H1 (cell line): ENCODE data around the gene CAT. TPM values are rescaled to one million over a fixed set of nuclear protein-coding genes. Genes with fewer than 3 reads are reported as not detected.

Experiments
- CTCF ChIA-PET: fragments of 300-600 bp; sonication (Branson Sonifier 250); formaldehyde crosslinking; loops from one replicate; lab custom pipeline; 2021; ENCODE audit not compliant: partially characterized antibody; lab: Charles Lee
- POLR2A ChIA-PET: fragments of 300-600 bp; sonication (Branson Sonifier 250); formaldehyde crosslinking; loops from one replicate; lab custom pipeline; 2021; ENCODE audit warnings: inconsistent platforms; ENCODE audit not compliant: partially characterized antibody; lab: Charles Lee
- DNase-seq, 2 experiments: peaks; one replicate each; pipeline versions ENCODE4 v3.0.0 to v3.0.0-alpha.2; 2010 to 2022; ENCODE audit warnings: low spot score in 2 of 2, low read depth in 1 of 2, mixed read lengths in 1 of 2
- FAIRE-seq: peaks from 2 replicates; lab custom pipeline; 2011; peaks lifted over from hg19 to GRCh38; lab: Jason Lieb, UNC
- H2AFZ ChIP-seq: 2 replicates; pipeline ENCODE4 v1.8.1; 2012; ENCODE audit warnings: low read length, inconsistent platforms
- H2AK5ac ChIP-seq: 2 replicates; pipeline ENCODE4 v1.6.1; 2013; ENCODE audit warnings: low read depth, low read length
- H2BK120ac ChIP-seq: replicated peaks from 2 replicates; pipeline ENCODE3; 2013; ENCODE audit warnings: low read depth, low read length, inconsistent platforms
- H2BK12ac ChIP-seq: 2 replicates; pipeline ENCODE4 v1.6.1; 2013; ENCODE audit warnings: low read depth, low read length
- H2BK15ac ChIP-seq: 2 replicates; pipeline ENCODE4 v1.6.1; 2013; ENCODE audit warnings: low read length
- H2BK20ac ChIP-seq: 2 replicates; pipeline ENCODE4 v1.6.1; 2013; ENCODE audit warnings: low read length
- H2BK5ac ChIP-seq: 2 replicates; pipeline ENCODE4 v1.6.1; 2013; ENCODE audit warnings: low read depth, low read length
- H3K14ac ChIP-seq: 2 replicates; pipeline ENCODE4 v1.6.1; 2013; ENCODE audit warnings: inconsistent platforms; ENCODE audit not compliant: insufficient read length
- H3K18ac ChIP-seq: 2 replicates; pipeline ENCODE4 v1.6.1; 2013; ENCODE audit warnings: low read length; ENCODE audit errors: extremely low read depth
- H3K23ac ChIP-seq: 2 replicates; pipeline ENCODE4 v1.6.1; 2013; ENCODE audit warnings: inconsistent platforms; ENCODE audit not compliant: insufficient read length
- H3K23me2 ChIP-seq: 2 replicates; pipeline ENCODE4 v1.6.1; 2013; ENCODE audit warnings: low read depth, low read length
- H3K27ac ChIP-seq: 2 replicates; pipeline ENCODE4 v1.6.1; 2011; ENCODE audit warnings: low read depth, low read length, inconsistent platforms
- H3K27me3 ChIP-seq, 4 experiments: replicated peaks in 1 of 4; 1 replicate in 1 of 4; 2 replicates in 3 of 4; pipeline versions ENCODE4 v1.6.1 to v1.8.1; 2011 to 2013; ENCODE audit warnings: low read length in 3 of 4, mild to moderate bottlenecking in 3 of 4, inconsistent platforms in 2 of 4, mixed read lengths in 2 of 4, moderate library complexity in 1 of 4; ENCODE audit not compliant: control insufficient read depth in 3 of 4, insufficient read depth in 3 of 4; ENCODE audit errors: extremely low read depth in 1 of 4
- H3K36me3 ChIP-seq, 4 experiments: 2 replicates each; pipeline versions ENCODE4 v1.6.1 to v1.8.1; 2011 to 2013; ENCODE audit warnings: mild to moderate bottlenecking in 4 of 4, low read length in 3 of 4, moderate library complexity in 2 of 4, control low read depth in 1 of 4, inconsistent platforms in 1 of 4; ENCODE audit not compliant: insufficient read depth in 4 of 4, control insufficient read depth in 2 of 4
- H3K4ac ChIP-seq: replicated peaks from 2 replicates; pipeline ENCODE3; 2013; ENCODE audit warnings: low read length, low read depth, mixed read lengths, inconsistent platforms; ENCODE audit not compliant: insufficient read length
- H3K4me1 ChIP-seq, 4 experiments: replicated peaks in 1 of 4; 1 replicate in 1 of 4; 2 replicates in 3 of 4; pipeline versions ENCODE4 v1.6.1 to v1.8.1; 2011 to 2013; ENCODE audit warnings: low read length in 3 of 4, inconsistent platforms in 2 of 4, mixed read lengths in 1 of 4; ENCODE audit not compliant: insufficient read depth in 4 of 4, control insufficient read depth in 3 of 4
- H3K4me2 ChIP-seq, 2 experiments: 2 replicates each; pipeline versions ENCODE4 v1.6.1 to v1.8.1; 2011 to 2013; ENCODE audit warnings: low read depth in 2 of 2, low read length in 2 of 2, control low read depth in 1 of 2, inconsistent platforms in 1 of 2, mild to moderate bottlenecking in 1 of 2; ENCODE audit not compliant: insufficient read depth in 1 of 2
- H3K4me3 ChIP-seq, 4 experiments: fragments of 200-600, 300-600 bp in 1 of 4; sonication (generic), shearing (Covaris generic), sonication (Bioruptor Twin) in 1 of 4; 2 replicates each; pipeline versions ENCODE4 v1.5.1 to v1.8.1; 2011 to 2016; ENCODE audit warnings: low read length in 4 of 4, low read depth in 3 of 4, control low read depth in 2 of 4, inconsistent platforms in 2 of 4, mild to moderate bottlenecking in 2 of 4, mixed read lengths in 1 of 4, moderate library complexity in 1 of 4; ENCODE audit not compliant: insufficient read depth in 2 of 4; ENCODE audit errors: extremely low read depth in 1 of 4
- H3K56ac ChIP-seq: replicated peaks from 2 replicates; pipeline ENCODE3; 2013; ENCODE audit warnings: low read depth, mild to moderate bottlenecking, mixed read lengths, low read length, inconsistent platforms; ENCODE audit not compliant: insufficient read length
- H3K79me1 ChIP-seq: 2 replicates; pipeline ENCODE4 v1.6.1; 2013; ENCODE audit warnings: low read depth, low read length, control low read depth
- H3K79me2 ChIP-seq, 2 experiments: 2 replicates each; pipeline versions ENCODE4 v1.6.1 to v1.8.1; 2012 to 2013; ENCODE audit warnings: low read length in 2 of 2, mild to moderate bottlenecking in 2 of 2, inconsistent platforms in 1 of 2; ENCODE audit not compliant: insufficient read depth in 2 of 2, control insufficient read depth in 1 of 2
- H3K9ac ChIP-seq, 4 experiments: replicated peaks in 1 of 4; 1 replicate in 1 of 4; 2 replicates in 3 of 4; pipeline versions ENCODE4 v1.6.1 to v1.8.1; 2011 to 2013; ENCODE audit warnings: low read depth in 3 of 4, low read length in 3 of 4, control low read depth in 2 of 4, mild to moderate bottlenecking in 2 of 4, moderate library complexity in 2 of 4, inconsistent platforms in 1 of 4; ENCODE audit errors: extremely low read depth in 1 of 4
- H3K9me3 ChIP-seq, 2 experiments: 2 replicates each; pipeline versions ENCODE4 v1.6.1 to v1.8.1; 2012 to 2013; ENCODE audit warnings: mild to moderate bottlenecking in 2 of 2, moderate library complexity in 2 of 2, control low read depth in 1 of 2, inconsistent platforms in 1 of 2, low read depth in 1 of 2, low read length in 1 of 2, mixed read lengths in 1 of 2; ENCODE audit not compliant: insufficient read depth in 2 of 2
- H4K20me1 ChIP-seq, 2 experiments: replicated peaks in 1 of 2; 2 replicates each; pipeline versions ENCODE3 to v1.8.1; 2011 to 2013; ENCODE audit warnings: inconsistent platforms in 2 of 2, low read length in 2 of 2, mild to moderate bottlenecking in 1 of 2; ENCODE audit not compliant: insufficient read depth in 2 of 2, control insufficient read depth in 1 of 2
- H4K5ac ChIP-seq: 2 replicates; pipeline ENCODE4 v1.6.1; 2013; ENCODE audit warnings: low read length, low read depth, mixed read lengths, inconsistent platforms; ENCODE audit not compliant: insufficient read length
- H4K8ac ChIP-seq: 2 replicates; pipeline ENCODE4 v1.8.0; 2013; ENCODE audit warnings: mild to moderate bottlenecking, moderate library complexity, low read length, inconsistent platforms; ENCODE audit not compliant: insufficient read depth; ENCODE audit errors: extremely low read depth
- H4K91ac ChIP-seq: replicated peaks from 2 replicates; pipeline ENCODE3; 2013; ENCODE audit warnings: low read length, mixed read lengths, inconsistent platforms; ENCODE audit not compliant: insufficient read length
- ASH2L ChIP-seq: fragments of 200-600, 300-600 bp; sonication (generic); IDR thresholded peaks from one replicate; pipeline ENCODE4 v1.7.1; 2017; ENCODE audit warnings: low read length
- CBX8 ChIP-seq: fragments of 300-800, 300-1000 bp; sonication (generic); IDR thresholded peaks from 2 replicates; pipeline ENCODE4 v1.7.1; 2016; ENCODE audit warnings: low read depth, low read length, borderline replicate concordance
- GABPA ChIP-seq: IDR thresholded peaks from 2 replicates; pipeline ENCODE4 v1.6.1; 2011; ENCODE audit warnings: mild to moderate bottlenecking, low read length, moderate library complexity, borderline replicate concordance; ENCODE audit not compliant: insufficient read depth
- SUZ12 ChIP-seq: fragments of 200-600 bp; sonication (generic); IDR thresholded peaks from 2 replicates; pipeline ENCODE4 v1.6.1; 2012; ENCODE audit warnings: mild to moderate bottlenecking, inconsistent platforms, low read length, moderate library complexity, mixed read lengths
- TAF7 ChIP-seq: optimal IDR thresholded peaks from 2 replicates; pipeline ENCODE3; 2011; ENCODE audit warnings: low read depth, mild to moderate bottlenecking, inconsistent platforms, low read length, moderate library complexity, borderline replicate concordance
- TEAD4 ChIP-seq: IDR thresholded peaks from 2 replicates; pipeline ENCODE4 v1.6.1; 2012; ENCODE audit warnings: low read depth, low read length, inconsistent platforms, mixed read lengths
- WGBS, 2 experiments: shearing (Covaris generic) in 1 of 2; methylation state at CpG; one replicate each; pipeline versions ENCODE4 v1.1.6 to v1.1.7; 2013 to 2015; ENCODE audit warnings: low lambda C conversion rate in 2 of 2, mixed read lengths in 2 of 2, inconsistent platforms in 1 of 2, low coverage in 1 of 2, missing lambda C conversion rate in 1 of 2; ENCODE audit not compliant: insufficient replicate concordance in 2 of 2, insufficient coverage in 1 of 2, insufficient read length in 1 of 2; ENCODE audit errors: extremely low coverage in 1 of 2, missing lambda C conversion rate in 1 of 2; 5-methylcytosine and 5-hydroxymethylcytosine counted together
- polyA plus RNA-seq, 7 experiments: library from polyadenylated mRNA; depleted of rRNA in 3 of 7; stranded (reverse) in 5 of 7; unstranded in 2 of 7; fragments of >200 nt in 5 of 7; fragments of 200-250 nt in 2 of 7; gene quantifications; 1 replicate in 5 of 7; 2 replicates in 1 of 7; 4 replicates in 1 of 7; pipeline versions ENCODE4 v1.2.1 to v1.2.3, GENCODE V29; 2011 to 2013; ENCODE audit warnings: missing spikeins in 2 of 7, mixed read lengths in 2 of 7
- total RNA-seq: library from RNA; stranded (reverse); fragmentation: NEBNext Ultra II Directional; extraction: Animal tissue kit (Norgen Biotek cat#: 25700); gene quantifications from 2 replicates; pipeline ENCODE4 v1.2.1, GENCODE V29; 2021
- TF ChIP-seq, protein P1 (sequence below): IDR thresholded peaks from 2 replicates; pipeline ENCODE4 v1.6.1; 2012; ENCODE audit warnings: inconsistent platforms

CAT gene
- total and polyA plus RNA-seq, 2 of the 8 experiments (the other 6 are each of a cell fraction or from before 2014, with no cell fraction given) = 9.6 to 15.0 TPM

- Histone ChIP-seq H2BK15ac (no peak overlapping the region), H3K4me3 (no peak overlapping the region), H3K18ac (no peak overlapping the region), H2AFZ (no peak overlapping the region), H2BK12ac (no peak overlapping the region), H4K8ac (no peak overlapping the region), H4K20me1 (no peaks in the 10 kb centered on the region), H3K79me1 (no peaks in the 10 kb centered on the region), H3K27ac (no peak overlapping the region), H3K4ac (no peak overlapping the region), H2BK20ac (no peak overlapping the region), H4K5ac (no peak overlapping the region), H4K91ac (no peak overlapping the region), H2BK5ac (no peak overlapping the region), H2BK120ac (no peak overlapping the region), H3K27me3 (peaks cover 0 to 1% (median 0%) of the 10 kb centered on the region in 4 experiments; a peak in 1 of 7 replicates), H2AK5ac (no peak overlapping the region), H3K56ac (no peak overlapping the region), H3K9ac (no peak overlapping the region), H3K36me3 (no peaks in the 10 kb centered on the region), H3K23ac (no peak overlapping the region), H3K23me2 (no peaks in the 10 kb centered on the region), H3K9me3 (no peaks in the 10 kb centered on the region), H3K4me1 (no peaks in the 10 kb centered on the region), H3K79me2 (no peaks in the 10 kb centered on the region), H3K14ac (no peak overlapping the region), H3K4me2 (no peak overlapping the region)
- FAIRE-seq (no peak), DNase-seq (no peak)
- ChIA-PET CTCF (interaction anchor here (0.7 to 4.2 kb wide), 3 partner anchors 15 to 141 kb away, joined by 3 to 29 read pairs (median 9); no protein-coding TSS in a partner anchor), POLR2A (no interaction called here)
- 93% methylated on average over 4 of the region's 4 CpGs; no CpG with 5 or more reads in 1 of the 2 experiments for WGBS, 2 experiments
- TF ChIP-seq, protein P1, sequence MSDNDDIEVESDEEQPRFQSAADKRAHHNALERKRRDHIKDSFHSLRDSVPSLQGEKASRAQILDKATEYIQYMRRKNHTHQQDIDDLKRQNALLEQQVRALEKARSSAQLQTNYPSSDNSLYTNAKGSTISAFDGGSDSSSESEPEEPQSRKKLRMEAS = no peak
- TF ChIP-seq CBX8 = no peak
- no peak for TF ChIP-seq SUZ12
- TF ChIP-seq TAF7 = no peak
- TF ChIP-seq ASH2L = no peak
- no peak for TF ChIP-seq TEAD4
- no peak for TF ChIP-seq GABPA
Measured at GRCh38 chr11:34431979-34432378, 6.8 kb upstream of the CAT start.
